HEK293 (cell line): ENCODE measurements around the gene SFXN2.

ENCODE experiments used
- CTCF ChIA-PET: fragments of 350-600 bp; formaldehyde crosslinking; extraction: SDS; loops from one replicate; lab custom pipeline; 2021; ENCODE audit warnings: antibody characterized with exemption; lab: Yijun Ruan, JAX
- POLR2A ChIA-PET: fragments of 300-600 bp; formaldehyde crosslinking; extraction: SDS; loops from one replicate; lab custom pipeline; 2020; ENCODE audit warnings: antibody characterized with exemption, inconsistent platforms; lab: Yijun Ruan, JAX
- H3K27ac ChIP-seq: fragments of 200-500 bp; sonication (Bioruptor generic); 2 replicates; pipeline ENCODE4 v1.5.1; 2014; ENCODE audit warnings: low read depth, low read length, control low read depth, inconsistent platforms; ENCODE audit errors: extremely low read depth
- H3K36me3 ChIP-seq, 2 experiments: fragments of 200-500 bp in 1 of 2; sonication (Bioruptor generic) in 1 of 2; 1 replicate in 1 of 2; 2 replicates in 1 of 2; pipeline ENCODE4 v1.5.1; 2014 to 2017; ENCODE audit warnings: inconsistent platforms in 2 of 2, low read length in 2 of 2; ENCODE audit not compliant: control insufficient read depth in 2 of 2, insufficient read depth in 1 of 2
- H3K4me1 ChIP-seq: fragments of 200-500 bp; sonication (Bioruptor generic); 2 replicates; pipeline ENCODE4 v1.5.1; 2014; ENCODE audit warnings: mild to moderate bottlenecking, low read length, inconsistent platforms; ENCODE audit not compliant: control insufficient read depth, insufficient read depth
- H3K4me3 ChIP-seq: 2 replicates; pipeline ENCODE4 v1.5.1; 2011; ENCODE audit warnings: low read depth, mild to moderate bottlenecking, control low read depth, low read length, moderate library complexity
- H3K9me3 ChIP-seq: fragments of 200-500 bp; sonication (Bioruptor generic); 2 replicates; pipeline ENCODE4 v1.5.1; 2014; ENCODE audit warnings: low read depth, low read length, inconsistent platforms; ENCODE audit not compliant: control insufficient read depth, insufficient read depth
- BCL6B ChIP-seq: fragments of 450-650 bp; formaldehyde crosslinking; IDR thresholded peaks from 2 replicates; pipeline ENCODE4 v1.5.1; 2017; ENCODE audit warnings: missing biosample characterization, missing genetic modification characterization
- GLI4 ChIP-seq: fragments of 450-650 bp; formaldehyde crosslinking; IDR thresholded peaks from 2 replicates; pipeline ENCODE4 v1.5.1; 2016; ENCODE audit warnings: missing biosample characterization, missing genetic modification characterization
- IKZF3 ChIP-seq: fragments of 450-650 bp; IDR thresholded peaks from 2 replicates; pipeline ENCODE4 v1.5.0; 2018; ENCODE audit warnings: missing biosample characterization, mild to moderate bottlenecking, missing genetic modification characterization, moderate library complexity
- KLF8 ChIP-seq: fragments of 450-650 bp; formaldehyde crosslinking; IDR thresholded peaks from 2 replicates; pipeline ENCODE4 v1.5.1; 2016; ENCODE audit warnings: missing biosample characterization, missing genetic modification characterization
- MEIS1 ChIP-seq: sonication (generic); formaldehyde crosslinking; IDR thresholded peaks from 2 replicates; pipeline ENCODE4 v1.8.1; 2022; ENCODE audit warnings: missing genetic modification reagents, mild to moderate bottlenecking, borderline replicate concordance
- SALL2 ChIP-seq: fragments of 450-650 bp; formaldehyde crosslinking; IDR thresholded peaks from 2 replicates; pipeline ENCODE4 v1.5.0; 2017; ENCODE audit warnings: missing biosample characterization, mild to moderate bottlenecking, missing genetic modification characterization, borderline replicate concordance
- SETDB1 ChIP-seq: IDR thresholded peaks from one replicate; pipeline ENCODE4 v1.6.1; 2017; ENCODE audit warnings: mild to moderate bottlenecking, low read length, moderate library complexity, mixed read lengths; ENCODE audit not compliant: insufficient read length
- SP7 ChIP-seq: fragments of 450-650 bp; formaldehyde crosslinking; IDR thresholded peaks from 2 replicates; pipeline ENCODE4 v1.5.1; 2016; ENCODE audit warnings: missing biosample characterization, missing genetic modification characterization
- ZBTB11 ChIP-seq: fragments of 450-650 bp; formaldehyde crosslinking; conservative IDR thresholded peaks from 2 replicates; pipeline ENCODE4 v1.5.1; 2016; ENCODE audit warnings: low read depth, missing biosample characterization, missing genetic modification characterization
- ZBTB17 ChIP-seq: fragments of 450-650 bp; formaldehyde crosslinking; IDR thresholded peaks from 2 replicates; pipeline ENCODE4 v1.5.1; 2016; ENCODE audit warnings: missing biosample characterization, missing genetic modification characterization
- ZBTB49 ChIP-seq: fragments of 450-650 bp; formaldehyde crosslinking; IDR thresholded peaks from 2 replicates; pipeline ENCODE4 v1.5.1; 2016; ENCODE audit warnings: missing biosample characterization, missing genetic modification characterization, low read depth
- ZNF114 ChIP-seq: fragments of 450-650 bp; formaldehyde crosslinking; IDR thresholded peaks from 2 replicates; pipeline ENCODE4 v1.5.0; 2017; ENCODE audit warnings: missing biosample characterization, missing genetic modification characterization
- ZNF148 ChIP-seq: fragments of 450-650 bp; formaldehyde crosslinking; IDR thresholded peaks from 2 replicates; pipeline ENCODE4 v1.5.0; 2017; ENCODE audit warnings: missing biosample characterization, missing genetic modification characterization, borderline replicate concordance
- ZNF19 ChIP-seq: fragments of 450-650 bp; formaldehyde crosslinking; IDR thresholded peaks from 2 replicates; pipeline ENCODE4; 2016; ENCODE audit warnings: missing biosample characterization, missing genetic modification characterization, low read depth
- ZNF24 ChIP-seq: fragments of 450-650 bp; formaldehyde crosslinking; IDR thresholded peaks from 2 replicates; pipeline ENCODE4 v1.5.1; 2016; ENCODE audit warnings: missing biosample characterization, missing genetic modification characterization
- ZNF311 ChIP-seq: fragments of 450-650 bp; formaldehyde crosslinking; IDR thresholded peaks from 2 replicates; pipeline ENCODE4 v1.5.1; 2017; ENCODE audit warnings: missing biosample characterization, missing genetic modification characterization, borderline replicate concordance
- ZNF37A ChIP-seq: fragments of 450-650 bp; IDR thresholded peaks from 2 replicates; pipeline ENCODE4 v1.5.1; 2018; ENCODE audit warnings: missing biosample characterization, missing genetic modification characterization
- ZNF558 ChIP-seq: fragments of 450-650 bp; formaldehyde crosslinking; IDR thresholded peaks from 2 replicates; pipeline ENCODE4 v1.5.1; 2016; ENCODE audit warnings: missing biosample characterization, missing genetic modification characterization
- ZNF571 ChIP-seq: fragments of 450-650 bp; formaldehyde crosslinking; IDR thresholded peaks from 2 replicates; pipeline ENCODE4 v1.5.0; 2017; ENCODE audit warnings: missing biosample characterization, missing genetic modification characterization
- ZNF610 ChIP-seq: fragments of 450-650 bp; formaldehyde crosslinking; IDR thresholded peaks from 2 replicates; pipeline ENCODE4 v1.5.1; 2016; ENCODE audit warnings: missing biosample characterization, missing genetic modification characterization, borderline replicate concordance
- ZNF629 ChIP-seq: fragments of 450-650 bp; formaldehyde crosslinking; IDR thresholded peaks from 2 replicates; pipeline ENCODE4 v1.5.1; 2017; ENCODE audit warnings: missing biosample characterization, missing genetic modification characterization
- ZNF658 ChIP-seq: fragments of 450-650 bp; formaldehyde crosslinking; IDR thresholded peaks from 2 replicates; pipeline ENCODE4; 2016; ENCODE audit warnings: missing biosample characterization, missing genetic modification characterization

SFXN2 gene

GRCh38 chr10:102778781-102779180 is 64.3 kb downstream of the SFXN2 start:
- ChIA-PET CTCF (interaction anchor here (1.8 kb wide), 1 partner anchor 9 kb away, joined by 4 read pairs; no protein-coding TSS in a partner anchor), POLR2A (no interaction called here)
- Histone ChIP-seq H3K27ac (no peak overlapping the region), H3K9me3 (no peaks in the 10 kb centered on the region), H3K4me1 (peaks cover 20% of the 10 kb centered on the region), H3K4me3 (no peak overlapping the region), H3K36me3 (no peaks in the 10 kb centered on the region)
- TF ChIP-seq ZBTB49 = no peak
- TF ChIP-seq ZNF19 (tag by site-specific recombination) = no peak
- no peak for TF ChIP-seq ZNF24
- no peak for TF ChIP-seq ZNF558
- TF ChIP-seq ZNF571 (tag by site-specific recombination) = no peak
- no peak for TF ChIP-seq ZNF610
- TF ChIP-seq SALL2 (tag by site-specific recombination) = no peak
- TF ChIP-seq IKZF3 (tag by site-specific recombination) = no peak
- TF ChIP-seq MEIS1 = no peak
- TF ChIP-seq ZNF629 (tag by site-specific recombination) = no peak
- no peak for TF ChIP-seq KLF8 (tag by site-specific recombination)
- no peak for TF ChIP-seq ZNF37A

GRCh38 chr10:102779680-102780526 is 65.5 kb downstream of the SFXN2 start:
- POLR2A ChIA-PET = interaction anchor here (0.6 kb wide), 1 partner anchor 10 kb away, joined by 3 read pairs; no protein-coding TSS in a partner anchor
- H3K4me3 ChIP-seq = no peak overlapping the region
- no peak overlapping the region for H3K27ac ChIP-seq
- H3K9me3 ChIP-seq = no peaks in the 10 kb centered on the region
- CTCF ChIA-PET = interaction anchor here (0.5 to 0.6 kb wide), 3 partner anchors 29 to 103 kb away, joined by 3 read pairs; no protein-coding TSS in a partner anchor
- no peaks in the 10 kb centered on the region for H3K36me3 ChIP-seq
- no peak for TF ChIP-seq ZNF658 (tag by site-specific recombination)
- peak; percentile 37; the same call in 1 of the 2 replicates for TF ChIP-seq ZBTB17 (tag by site-specific recombination)
- 0 out of 2 replicates have a peak, but pooled peaks have one; percentile 27 for TF ChIP-seq SP7 (tag by site-specific recombination)
- H3K4me1 ChIP-seq = peaks cover 20% of the 10 kb centered on the region

GRCh38 chr10:102780527-102780808 is 66.0 kb downstream of the SFXN2 start:
- Histone ChIP-seq H3K36me3 (no peaks in the 10 kb centered on the region), H3K4me3 (no peak overlapping the region), H3K9me3 (no peaks in the 10 kb centered on the region), H3K4me1 (peaks cover 17% of the 10 kb centered on the region), H3K27ac (no peak overlapping the region)
- ChIA-PET POLR2A (interaction anchor here (0.6 to 1.6 kb wide), 2 partner anchors 11 to 21 kb away, joined by 3 to 4 read pairs; no protein-coding TSS in a partner anchor), CTCF (no interaction called here)
- TF ChIP-seq ZNF311 (tag by site-specific recombination) (no peak), SETDB1 (no peak), GLI4 (tag by site-specific recombination) (no peak), ZNF148 (no peak), ZBTB11 (no peak), BCL6B (tag by site-specific recombination) (no peak), MEIS1 (no peak), ZNF114 (tag by site-specific recombination) (no peak)
